HG03139 (cell line): ENCODE results near the gene TMEM80.
"Not testable (repeated sequence)": the region's sequence is repeated elsewhere in the genome, so short reads cannot be mapped to it uniquely, and the experiment has no call there.

ENCODE experiments used
- ATAC-seq: cut with Tn5 transposase; IDR thresholded peaks from one replicate; pipeline ENCODE4 v1.9.1; 2021; ENCODE audit not compliant: unreplicated experiment

Gene TMEM80

DNA sequence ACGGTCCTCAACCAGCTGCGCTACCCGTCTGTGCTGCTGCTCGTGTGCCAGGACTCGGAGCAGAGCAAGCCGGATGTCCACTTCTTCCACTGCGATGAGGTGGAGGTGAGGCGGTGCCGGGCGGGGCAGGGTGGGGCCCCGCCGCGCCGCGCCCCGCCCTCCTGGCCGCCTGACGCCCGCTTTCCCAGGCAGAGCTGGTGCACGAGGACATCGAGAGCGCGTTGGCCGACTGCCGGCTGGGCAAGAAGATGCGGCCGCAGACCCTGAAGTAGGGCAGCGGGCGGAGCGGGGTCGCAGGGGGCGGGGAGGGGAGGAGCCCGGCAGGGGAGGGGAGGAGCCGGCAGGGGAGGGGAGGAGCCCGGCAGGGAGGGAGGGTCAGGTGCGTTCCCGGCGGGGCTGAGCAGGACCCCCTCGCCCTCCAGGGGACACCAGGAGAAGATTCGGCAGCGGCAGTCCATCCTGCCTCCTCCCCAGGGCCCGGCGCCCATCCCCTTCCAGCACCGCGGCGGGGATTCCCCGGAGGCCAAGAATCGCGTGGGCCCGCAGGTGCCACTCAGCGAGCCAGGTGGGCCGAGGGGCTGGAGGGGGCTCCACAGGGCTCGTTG lies 25.1 kb downstream of the TMEM80 start:
- ATAC-seq = no peak

DNA sequence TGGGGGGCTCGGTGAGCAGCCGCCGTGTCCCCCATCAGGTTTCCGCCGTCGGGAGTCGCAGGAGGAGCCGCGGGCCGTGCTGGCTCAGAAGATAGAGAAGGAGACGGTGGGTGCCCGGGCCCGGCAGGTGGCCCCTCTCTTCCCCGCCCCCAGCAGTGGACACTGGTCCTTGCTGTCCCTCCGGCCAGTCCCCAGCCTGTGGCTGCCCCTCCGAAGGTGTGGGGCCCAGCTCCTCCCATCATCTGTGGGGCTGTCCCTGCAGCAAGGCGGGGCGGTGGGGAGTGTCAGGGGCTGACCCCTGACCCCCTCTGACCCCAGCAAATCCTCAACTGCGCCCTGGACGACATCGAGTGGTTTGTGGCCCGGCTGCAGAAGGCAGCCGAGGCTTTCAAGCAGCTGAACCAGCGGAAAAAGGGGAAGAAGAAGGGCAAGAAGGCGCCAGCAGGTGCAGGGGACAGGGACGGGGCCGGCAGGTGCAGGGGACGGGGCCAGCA lies 25.7 kb downstream of the TMEM80 start:
- ATAC-seq = no peak

DNA sequence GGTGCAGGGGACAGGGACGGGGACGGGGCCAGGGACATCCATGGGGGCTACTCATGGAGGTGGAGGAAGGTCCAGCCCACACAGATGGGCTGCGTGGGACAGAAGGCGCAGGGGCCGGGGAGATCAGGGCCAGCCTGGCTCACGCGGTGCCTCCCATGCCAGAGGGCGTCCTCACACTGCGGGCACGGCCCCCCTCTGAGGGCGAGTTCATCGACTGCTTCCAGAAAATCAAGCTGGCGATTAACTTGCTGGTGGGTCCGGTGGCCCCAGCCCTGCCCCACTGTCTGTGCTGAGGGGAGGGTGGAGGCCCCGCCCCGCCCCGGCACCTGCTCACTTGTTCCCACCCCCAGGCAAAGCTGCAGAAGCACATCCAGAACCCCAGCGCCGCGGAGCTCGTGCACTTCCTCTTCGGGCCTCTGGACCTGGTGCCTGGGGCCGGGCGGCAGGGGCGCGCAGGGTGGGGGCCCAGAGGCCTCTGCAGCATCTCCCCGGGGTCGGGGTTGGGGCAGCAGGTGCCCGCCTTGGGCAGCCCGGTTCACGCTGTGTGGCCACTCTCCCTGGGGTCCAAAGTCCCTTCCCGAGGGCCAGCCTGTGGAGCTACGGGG lies 26.2 kb downstream of the TMEM80 start:
- no peak for ATAC-seq

DNA sequence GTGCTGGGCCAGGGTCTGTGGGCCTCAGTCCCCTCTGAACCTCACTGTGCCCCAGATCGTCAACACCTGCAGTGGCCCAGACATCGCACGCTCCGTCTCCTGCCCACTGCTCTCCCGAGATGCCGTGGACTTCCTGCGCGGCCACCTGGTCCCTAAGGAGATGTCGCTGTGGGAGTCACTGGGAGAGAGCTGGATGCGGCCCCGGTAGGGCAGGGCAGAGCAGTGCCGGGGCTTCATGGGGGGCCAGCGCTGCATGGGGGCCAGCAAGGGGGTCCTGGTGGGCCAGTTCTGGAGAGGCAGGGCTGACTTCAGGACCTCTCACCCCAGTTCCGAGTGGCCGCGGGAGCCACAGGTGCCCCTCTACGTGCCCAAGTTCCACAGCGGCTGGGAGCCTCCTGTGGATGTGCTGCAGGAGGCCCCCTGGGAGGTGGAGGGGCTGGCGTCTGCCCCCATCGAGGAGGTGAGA lies 26.8 kb downstream of the TMEM80 start:
- no peak for ATAC-seq

DNA sequence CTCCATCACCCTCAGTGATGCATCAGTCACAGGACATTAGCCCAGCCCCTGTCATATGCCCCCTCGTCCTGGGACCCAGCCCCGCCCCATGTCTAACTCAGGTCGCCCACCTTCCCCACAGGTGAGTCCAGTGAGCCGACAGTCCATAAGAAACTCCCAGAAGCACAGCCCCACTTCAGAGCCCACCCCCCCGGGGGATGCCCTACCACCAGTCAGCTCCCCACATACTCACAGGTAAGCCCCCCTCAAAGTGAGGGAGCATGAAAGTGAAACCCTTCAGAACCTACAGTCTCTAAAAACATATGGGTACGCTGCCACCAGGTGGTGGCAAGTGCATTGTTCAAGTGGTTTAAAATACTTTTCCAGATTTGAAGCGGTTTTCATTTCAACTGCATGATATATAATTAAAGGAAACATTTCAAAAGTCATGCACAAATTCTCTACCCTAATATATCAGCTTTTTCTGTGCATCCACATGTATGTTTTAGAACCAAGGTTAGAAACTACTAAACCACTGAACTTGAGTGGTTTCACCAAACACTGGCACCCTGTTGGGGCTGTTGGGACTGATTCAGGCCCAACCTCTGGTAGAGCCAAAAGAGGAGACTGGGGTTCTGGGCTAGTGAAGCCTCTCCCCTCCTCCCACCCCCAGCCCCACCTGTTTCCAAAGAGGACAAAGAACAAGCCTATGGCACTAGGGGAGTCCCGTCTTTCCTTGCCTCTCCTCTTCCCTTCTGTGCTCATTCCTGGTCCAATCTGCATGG lies 27.7 kb downstream of the TMEM80 start:
- ATAC-seq = no peak

DNA sequence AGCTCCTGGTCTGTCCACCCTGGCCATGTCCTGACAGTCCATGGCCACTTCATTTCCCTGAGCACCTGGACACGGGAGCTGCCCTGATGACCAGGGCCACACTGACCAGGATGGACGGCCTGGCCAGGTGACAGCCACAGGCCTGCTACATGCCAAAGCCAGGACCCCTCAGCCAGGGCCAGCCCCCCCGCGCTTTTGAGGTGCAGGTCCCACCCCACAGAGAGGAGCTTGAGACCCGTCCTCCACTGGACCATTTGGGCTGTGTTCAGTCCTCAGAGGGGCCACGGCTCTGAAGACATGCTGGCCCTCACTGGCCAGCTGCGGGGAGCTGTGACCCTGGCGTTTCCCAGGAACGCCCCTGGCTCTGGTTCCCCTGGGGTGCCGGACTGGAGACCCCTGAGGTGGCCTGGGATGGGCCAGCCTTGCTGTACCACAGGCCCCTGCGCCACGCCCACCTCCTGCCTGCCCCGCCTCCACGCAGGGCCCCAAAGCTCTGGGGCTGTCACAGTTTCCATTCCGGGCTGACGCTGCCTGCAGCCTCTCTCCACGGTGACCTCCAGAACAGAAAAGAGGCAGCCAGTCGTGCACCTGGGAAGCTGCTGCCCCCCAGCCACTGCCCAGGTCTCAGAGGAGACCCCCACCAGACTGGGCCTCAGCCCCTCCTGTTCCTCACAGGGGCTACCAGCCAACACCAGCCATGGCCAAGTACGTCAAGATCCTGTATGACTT lies 28.6 kb downstream of the TMEM80 start:
- no peak for ATAC-seq

DNA sequence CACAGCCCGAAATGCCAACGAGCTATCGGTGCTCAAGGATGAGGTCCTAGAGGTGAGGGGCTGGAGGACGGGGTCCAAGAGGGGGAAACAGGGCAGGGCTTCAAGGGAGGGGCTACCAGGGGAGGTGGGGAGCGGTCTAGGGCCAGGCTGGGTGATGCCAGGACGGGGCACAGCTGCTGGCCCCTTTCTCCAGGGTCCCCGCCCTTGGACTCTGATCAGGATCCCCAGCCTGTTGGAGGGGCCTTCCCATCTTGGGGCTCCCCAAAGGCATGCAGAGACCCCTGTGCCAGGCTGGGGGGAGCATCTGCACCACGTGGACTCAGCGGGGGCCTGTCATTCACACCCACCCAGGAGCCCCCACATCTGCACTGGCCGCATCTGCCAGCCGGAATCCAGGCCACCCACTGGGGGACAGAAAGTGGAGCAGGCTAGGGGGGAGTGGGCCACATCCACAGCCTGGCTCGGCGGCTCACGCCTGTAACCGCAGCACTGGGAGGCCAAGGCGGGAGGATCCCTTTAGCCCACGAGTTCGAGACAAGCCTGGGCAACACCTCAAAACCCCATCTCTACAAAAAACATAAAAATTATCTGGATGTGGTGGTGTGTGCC lies 29.3 kb downstream of the TMEM80 start:
- no peak for ATAC-seq

DNA sequence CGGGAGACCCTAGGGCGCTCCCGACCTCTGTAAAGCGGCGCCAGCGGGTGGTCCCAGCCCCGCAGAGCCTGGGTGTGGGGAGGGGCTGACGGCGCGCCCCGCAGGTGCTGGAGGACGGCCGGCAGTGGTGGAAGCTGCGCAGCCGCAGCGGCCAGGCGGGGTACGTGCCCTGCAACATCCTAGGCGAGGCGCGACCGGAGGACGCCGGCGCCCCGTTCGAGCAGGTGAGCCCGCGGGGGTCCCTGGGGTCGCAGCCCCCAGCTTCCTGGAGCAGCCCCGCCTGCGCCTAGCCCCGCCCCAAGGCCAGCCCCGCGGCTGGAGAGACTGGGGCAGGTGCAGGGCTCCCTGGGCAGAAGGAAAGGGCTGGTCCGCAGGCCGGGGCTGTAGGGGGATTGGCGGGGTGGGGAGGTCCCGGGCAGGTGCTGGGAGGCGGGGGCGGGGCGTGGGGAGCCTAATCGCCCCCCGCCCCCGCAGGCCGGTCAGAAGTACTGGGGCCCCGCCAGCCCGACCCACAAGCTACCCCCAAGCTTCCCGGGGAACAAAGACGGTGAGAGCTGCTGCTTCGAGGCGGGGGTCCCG lies 30.1 kb downstream of the TMEM80 start:
- ATAC-seq = no peak

DNA sequence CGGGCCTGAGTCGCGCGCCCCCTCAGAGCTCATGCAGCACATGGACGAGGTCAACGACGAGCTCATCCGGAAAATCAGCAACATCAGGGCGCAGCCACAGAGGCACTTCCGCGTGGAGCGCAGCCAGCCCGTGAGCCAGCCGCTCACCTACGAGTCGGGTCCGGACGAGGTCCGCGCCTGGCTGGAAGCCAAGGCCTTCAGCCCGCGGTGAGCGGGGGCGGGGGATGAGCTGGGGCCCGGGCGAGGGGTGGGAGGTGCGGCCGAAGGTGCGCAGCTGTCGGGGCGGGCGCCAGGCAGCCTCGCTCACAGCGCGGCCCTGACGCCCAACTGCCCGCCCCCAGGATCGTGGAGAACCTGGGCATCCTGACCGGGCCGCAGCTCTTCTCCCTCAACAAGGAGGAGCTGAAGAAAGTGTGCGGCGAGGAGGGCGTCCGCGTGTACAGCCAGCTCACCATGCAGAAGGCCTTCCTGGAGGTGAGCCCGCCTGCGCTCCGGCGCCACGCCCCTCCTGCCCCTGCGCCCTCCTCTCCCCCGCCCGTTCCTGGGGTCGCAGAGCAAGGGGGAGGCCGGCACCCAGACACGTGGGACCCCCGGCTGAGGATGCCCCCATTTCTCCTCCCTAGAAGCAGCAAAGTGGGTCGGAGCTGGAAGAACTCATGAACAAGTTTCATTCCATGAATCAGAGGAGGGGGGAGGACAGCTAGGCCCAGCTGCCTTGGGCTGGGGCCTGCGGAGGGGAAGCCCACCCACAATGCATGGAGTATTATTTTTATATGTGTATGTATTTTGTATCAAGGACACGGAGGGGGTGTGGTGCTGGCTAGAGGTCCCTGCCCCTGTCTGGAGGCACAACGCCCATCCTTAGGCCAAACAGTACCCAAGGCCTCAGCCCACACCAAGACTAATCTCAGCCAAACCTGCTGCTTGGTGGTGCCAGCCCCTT lies 30.9 kb downstream of the TMEM80 start:
- no peak for ATAC-seq

DNA sequence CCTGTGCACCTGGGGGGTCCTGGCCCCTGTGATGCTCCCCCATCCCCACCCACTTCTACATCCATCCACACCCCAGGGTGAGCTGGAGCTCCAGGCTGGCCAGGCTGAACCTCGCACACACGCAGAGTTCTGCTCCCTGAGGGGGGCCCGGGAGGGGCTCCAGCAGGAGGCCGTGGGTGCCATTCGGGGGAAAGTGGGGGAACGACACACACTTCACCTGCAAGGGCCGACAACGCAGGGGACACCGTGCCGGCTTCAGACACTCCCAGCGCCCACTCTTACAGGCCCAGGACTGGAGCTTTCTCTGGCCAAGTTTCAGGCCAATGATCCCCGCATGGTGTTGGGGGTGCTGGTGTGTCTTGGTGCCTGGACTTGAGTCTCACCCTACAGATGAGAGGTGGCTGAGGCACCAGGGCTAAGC lies 31.7 kb downstream of the TMEM80 start:
- no peak for ATAC-seq

DNA sequence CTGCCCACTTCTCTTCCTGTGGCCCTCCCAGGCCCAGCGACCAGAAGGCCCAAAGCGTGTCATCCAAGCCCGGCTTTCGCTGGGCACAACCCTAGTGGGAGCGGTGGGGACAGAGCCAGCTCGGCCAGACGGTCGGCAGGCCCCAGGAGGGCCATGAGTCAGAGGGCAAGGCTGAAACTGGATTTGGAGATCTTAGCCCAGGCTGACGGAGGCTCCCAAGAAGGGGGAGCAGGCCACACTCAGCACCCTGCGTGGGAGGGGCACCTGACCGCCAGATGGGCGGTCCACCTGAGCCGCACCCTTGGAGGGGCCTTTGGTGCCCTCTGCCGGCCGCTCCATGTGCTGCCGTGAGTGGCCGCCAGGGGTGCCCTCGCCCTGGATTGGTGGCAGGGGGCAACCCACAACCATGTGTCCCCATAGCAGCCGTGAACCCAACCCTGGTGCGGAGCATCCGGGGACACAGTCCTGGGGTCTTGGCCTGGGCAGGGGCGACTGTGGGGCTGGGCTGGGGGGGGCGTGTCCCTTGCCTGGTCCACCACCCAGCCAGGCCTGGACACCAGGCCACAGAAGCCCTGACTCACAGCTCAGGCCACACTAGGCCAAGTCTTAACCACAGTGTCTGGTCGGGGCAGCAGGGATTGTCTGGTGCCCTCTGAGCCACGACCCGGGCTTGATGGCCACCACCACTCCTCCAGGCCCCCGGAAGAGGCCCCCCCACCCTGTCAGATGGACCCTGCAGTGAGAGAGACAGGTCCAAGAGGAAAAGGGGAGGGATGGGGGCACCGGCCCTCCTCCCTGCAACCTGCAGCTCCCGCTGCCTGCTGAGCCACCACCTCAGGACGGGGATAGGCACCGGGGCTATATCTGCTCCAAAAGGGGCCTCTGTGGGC lies 32.5 kb downstream of the TMEM80 start:
- ATAC-seq = no peak

DNA sequence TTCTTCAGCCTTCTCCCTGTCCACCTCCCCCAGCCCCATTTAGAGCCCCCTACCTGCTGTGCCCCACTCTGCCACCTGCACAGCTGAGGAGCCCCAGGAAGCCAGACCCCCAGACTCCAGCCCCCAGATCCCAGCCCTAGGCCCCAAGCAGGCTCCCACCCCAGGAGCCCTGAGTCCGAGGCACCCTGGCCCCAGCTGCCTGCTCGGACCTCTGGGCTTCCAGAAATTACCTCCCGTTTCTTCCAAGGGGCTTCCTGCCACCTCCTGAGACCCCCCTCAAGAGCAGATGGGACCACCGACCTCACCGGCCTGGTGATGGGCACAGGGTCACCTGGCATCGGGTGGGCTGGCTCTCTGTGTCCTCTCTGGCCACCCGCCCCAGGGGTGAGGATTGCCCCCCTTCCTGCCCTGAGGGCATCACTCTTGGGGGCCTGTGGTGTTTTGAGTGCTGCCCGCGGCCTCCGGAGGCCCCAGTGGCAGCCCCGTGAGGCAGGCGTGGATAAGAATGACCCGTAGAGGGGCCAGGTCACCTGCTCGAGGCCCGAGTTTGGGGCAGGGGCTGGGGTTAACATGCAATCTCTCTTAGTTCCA lies 33.4 kb downstream of the TMEM80 start:
- no peak for ATAC-seq

DNA sequence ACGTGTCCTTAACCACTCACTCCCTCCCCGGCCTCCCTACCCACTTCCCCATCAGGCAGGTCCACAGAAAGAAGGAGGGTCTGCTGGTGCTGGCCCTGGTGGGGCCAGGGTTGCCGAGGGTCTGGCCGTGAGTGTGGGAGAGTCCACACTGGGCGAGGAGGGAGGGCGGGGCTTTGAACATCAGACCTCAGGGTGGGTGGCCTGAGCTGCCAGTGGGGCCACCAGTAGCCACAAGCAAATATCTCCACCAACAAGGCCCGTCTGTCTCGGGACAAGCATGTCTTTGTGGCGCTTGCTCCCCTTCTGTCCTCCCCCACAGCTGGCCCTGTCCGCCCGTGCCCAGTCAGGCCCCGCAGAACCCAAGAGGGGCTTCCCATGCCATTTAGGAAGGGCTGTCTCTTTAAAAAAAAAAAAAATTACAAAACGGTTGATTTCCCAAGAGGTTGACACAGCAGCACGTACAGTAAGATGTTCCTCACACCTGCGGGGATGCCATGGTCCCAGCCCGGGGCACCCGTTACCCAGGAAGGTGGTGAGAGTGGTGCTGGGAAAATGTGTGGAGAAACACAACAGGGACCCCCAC lies 34.0 kb downstream of the TMEM80 start:
- ATAC-seq = no peak

DNA sequence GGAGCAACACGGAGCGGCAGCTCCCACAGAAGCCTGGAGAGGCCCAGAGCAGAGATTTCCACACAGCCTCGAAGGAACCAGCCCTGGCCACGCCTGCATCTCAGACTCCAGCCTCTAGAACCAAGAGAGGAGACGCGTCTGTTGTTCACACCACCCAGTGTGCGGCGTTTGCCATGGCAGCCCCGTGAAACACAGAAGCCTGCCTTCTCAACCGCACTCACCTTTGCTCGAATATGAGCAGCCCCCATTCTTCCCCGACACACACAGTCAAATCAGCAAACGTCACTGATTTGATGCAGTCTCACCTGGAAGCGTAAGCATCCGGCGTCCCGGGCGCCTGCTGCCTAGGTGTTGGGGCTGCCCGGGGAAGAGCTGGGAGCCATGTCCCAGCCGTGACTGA lies 37.5 kb downstream of the TMEM80 start:
- no peak for ATAC-seq

DNA sequence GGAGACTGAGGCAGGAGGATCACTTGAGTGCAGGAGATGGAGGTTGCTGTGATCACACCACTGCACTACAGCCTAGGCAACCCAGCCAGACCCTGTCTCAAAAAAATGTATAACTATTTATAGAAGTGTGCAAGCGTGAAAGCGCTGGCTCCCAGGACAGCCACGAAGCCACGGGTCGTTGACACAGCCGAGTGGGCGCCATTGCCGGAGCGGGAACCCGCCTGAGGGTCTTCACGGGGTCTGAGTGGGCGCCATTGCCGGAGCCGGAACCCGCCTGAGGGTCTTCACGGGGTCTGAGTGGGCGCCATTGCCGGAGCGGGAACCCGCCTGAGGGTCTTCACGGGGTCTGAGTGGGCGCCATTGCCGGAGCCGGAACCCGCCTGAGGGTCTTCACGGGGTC lies 38.9 kb downstream of the TMEM80 start:
- not testable (repeated sequence) for ATAC-seq

DNA sequence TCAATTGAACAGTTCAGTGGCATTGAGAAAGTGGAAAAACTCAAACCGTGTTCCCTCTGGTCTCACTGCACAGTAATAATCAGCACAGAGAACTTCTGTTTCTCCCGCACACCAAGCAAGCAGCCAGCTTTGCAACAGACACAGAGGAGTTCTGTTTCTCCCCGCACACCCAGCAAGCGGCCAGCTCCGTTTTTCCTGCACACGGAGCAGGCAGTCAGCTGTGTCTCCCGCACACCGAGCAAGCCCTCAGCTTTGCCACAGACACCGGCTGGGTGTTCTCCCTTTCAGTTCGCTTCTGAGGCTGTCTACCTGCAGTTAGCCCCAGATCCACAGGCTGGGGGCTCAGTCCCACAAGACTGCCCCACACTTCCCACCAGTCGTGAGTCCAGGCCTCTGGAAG lies 41.8 kb downstream of the TMEM80 start:
- no peak for ATAC-seq

DNA sequence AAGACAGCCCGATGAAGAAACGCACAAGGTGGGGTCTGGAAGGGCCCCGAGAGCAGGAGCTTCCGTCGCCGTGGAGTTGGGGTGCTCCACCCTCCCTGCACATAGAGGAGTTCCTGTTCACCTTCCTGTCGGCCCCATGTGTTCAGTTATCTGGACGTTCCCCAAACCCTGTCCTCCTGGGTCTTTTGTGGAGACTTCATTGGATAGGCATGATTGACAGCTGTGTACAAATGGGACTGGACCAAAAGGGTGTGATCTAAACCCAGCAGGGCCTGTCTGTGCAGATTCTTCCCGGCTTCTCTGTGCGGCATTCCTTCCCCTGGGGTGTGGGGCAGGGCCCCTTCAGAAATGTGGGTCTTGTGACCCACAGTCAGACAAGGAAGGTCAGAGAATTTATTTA lies 42.3 kb downstream of the TMEM80 start:
- ATAC-seq = not testable (repeated sequence)

DNA sequence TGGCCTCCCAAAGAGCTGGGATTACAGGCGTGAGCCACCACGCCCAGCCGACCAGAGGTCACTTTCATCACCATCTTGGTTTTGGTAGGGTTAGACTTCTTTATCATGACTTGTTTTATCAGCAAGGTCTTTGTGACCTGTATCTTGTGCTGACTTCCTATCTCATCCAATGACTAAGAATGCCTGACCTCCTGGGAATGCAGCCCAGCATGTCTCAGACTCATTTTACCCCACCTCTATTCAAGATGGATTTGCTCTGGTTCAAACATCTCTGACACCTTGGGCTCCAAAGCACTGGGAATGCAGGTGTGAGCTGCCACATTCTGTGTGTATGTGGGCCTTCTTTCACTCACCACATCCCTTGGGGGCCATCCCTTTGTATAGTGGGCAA lies 46.5 kb downstream of the TMEM80 start:
- no peak for ATAC-seq
